Caco-2 (cell line): ENCODE data around the gene CENPF. TPM values are rescaled to one million over a fixed set of nuclear protein-coding genes. Genes with fewer than 3 reads are reported as not detected.

Source experiments
- BruUV-seq: library from RNA; stranded (reverse); fragments of 400-500 nt; replicated peaks from 2 replicates; lab custom pipeline; 2021; lab: Mats Ljungman, UMichigan
- CTCF ChIA-PET: fragments of 300-600 bp; sonication (Branson Sonifier 250); formaldehyde crosslinking; loops from one replicate; lab custom pipeline; 2022; ENCODE audit warnings: antibody characterized with exemption; lab: Charles Lee
- POLR2A ChIA-PET: fragments of 300-600 bp; sonication (Branson Sonifier 250); formaldehyde crosslinking; loops from one replicate; lab custom pipeline; 2022; ENCODE audit warnings: antibody characterized with exemption; lab: Charles Lee
- DNase-seq, 2 experiments: peaks; one replicate each; pipeline versions ENCODE4 v3.0.0 to v3.0.0-alpha.2; 2020 to 2022
- H3K27me3 ChIP-seq: replicated peaks from 2 replicates; pipeline ENCODE4 v1.6.0; 2011; ENCODE audit warnings: low read length; ENCODE audit not compliant: control insufficient read depth, insufficient read depth
- H3K36me3 ChIP-seq: 2 replicates; pipeline ENCODE4 v1.5.1; 2011; ENCODE audit warnings: low read length; ENCODE audit not compliant: control insufficient read depth, insufficient read depth
- H3K4me1 ChIP-seq: fragments of 250-450 bp; sonication (Bioruptor Pico); 2 replicates; pipeline ENCODE4 v1.5.1; 2020; ENCODE audit warnings: mild to moderate bottlenecking
- H3K4me3 ChIP-seq: 2 replicates; pipeline ENCODE4 v1.5.1; 2011; ENCODE audit warnings: low read depth, mild to moderate bottlenecking, control low read depth, low read length
- H3K9me3 ChIP-seq: fragments of 250-450 bp; sonication (Bioruptor Pico); 2 replicates; pipeline ENCODE4 v1.5.1; 2020; ENCODE audit warnings: mild to moderate bottlenecking, moderate library complexity
- H3K27ac Mint-ChIP-seq: one replicate; pipeline ENCODE4 v1.8.0; 2022; ENCODE audit warnings: mixed read lengths; ENCODE audit not compliant: unreplicated experiment
- H3K27me3 Mint-ChIP-seq: one replicate; pipeline ENCODE4 v1.8.0; 2022; ENCODE audit warnings: mixed read lengths; ENCODE audit not compliant: insufficient read depth, unreplicated experiment
- H3K36me3 Mint-ChIP-seq: one replicate; pipeline ENCODE4 v1.8.0; 2022; ENCODE audit warnings: mild to moderate bottlenecking, mixed read lengths; ENCODE audit not compliant: insufficient read depth, unreplicated experiment
- H3K4me1 Mint-ChIP-seq: one replicate; pipeline ENCODE4 v1.8.0; 2022; ENCODE audit warnings: low read depth, mixed read lengths; ENCODE audit not compliant: unreplicated experiment
- H3K4me3 Mint-ChIP-seq: one replicate; pipeline ENCODE4 v1.8.0; 2022; ENCODE audit warnings: mild to moderate bottlenecking, moderate library complexity, mixed read lengths; ENCODE audit not compliant: unreplicated experiment
- H3K9me3 Mint-ChIP-seq: one replicate; pipeline ENCODE4 v1.8.0; 2022; ENCODE audit warnings: mixed read lengths; ENCODE audit not compliant: unreplicated experiment
- CTCF ChIP-seq, 2 experiments: fragments of 200-600 bp in 1 of 2; IDR thresholded peaks; 1 replicate in 1 of 2; 2 replicates in 1 of 2; pipeline versions ENCODE4 v1.5.1 to v1.8.0; 2011 to 2022; ENCODE audit warnings: antibody characterized with exemption in 1 of 2, control low read depth in 1 of 2, inconsistent platforms in 1 of 2, low read depth in 1 of 2, low read length in 1 of 2, mild to moderate bottlenecking in 1 of 2, moderate library complexity in 1 of 2; ENCODE audit not compliant: insufficient read depth in 1 of 2, severe bottlenecking in 1 of 2, unreplicated experiment in 1 of 2
- intact Hi-C: fragments of 100-400 bp; cut with micrococcal nuclease; formaldehyde crosslinking; loops from one replicate; pipeline ENCODE4 v1.10.0; 2022; ENCODE audit not compliant: unreplicated experiment
- total RNA-seq: library from RNA; stranded (reverse); gene quantifications from 2 replicates; pipeline ENCODE4 v1.2.3, GENCODE V29; 2022

The CENPF gene
- total RNA-seq, 1 experiment from 2014 or later: 145 TPM

- ChIA-PET POLR2A (no interaction called here), CTCF (no interaction called here)
- no peak for DNase-seq
These were observed 82.9 kb downstream of the CENPF start for GRCh38 chr1:214685906-214686305.

GRCh38 chr1:214686497-214686896, 83.5 kb downstream of the CENPF start:
- DNase-seq: peak; percentile 59 to 73
- no TSS peak for BruUV-seq
- H3K27ac Mint-ChIP-seq: peak overlapping the region; percentile 30
- peak overlapping the region; percentile 24 for H3K4me3 Mint-ChIP-seq
- ChIA-PET CTCF (no interaction called here), POLR2A (no interaction called here)
- intact Hi-C loops: loop anchor here (1.0 kb wide), 4 partner anchors 8 to 147 kb away; no protein-coding TSS in a partner anchor
- Histone ChIP-seq H3K36me3 (no peaks in the 10 kb centered on the region), H3K4me3 (no peak overlapping the region), H3K4me1 (peaks cover 34% of the 10 kb centered on the region), H3K9me3 (no peaks in the 10 kb centered on the region; the same call in 1 of the 2 replicates), H3K27me3 (no peaks in the 10 kb centered on the region)
- no peak for TF ChIP-seq CTCF (IDR thresholded peaks at IDR 0.05; ENCODE audit: insufficient read depth in 1 of 2, low read depth in 1 of 2, low read length in 1 of 2, severe bottlenecking in 1 of 2, unreplicated experiment in 1 of 2)
- H3K27me3 Mint-ChIP-seq: no peaks in the 10 kb centered on the region
- H3K4me1 Mint-ChIP-seq: peaks cover 32% of the 10 kb centered on the region
- no peaks in the 10 kb centered on the region for H3K36me3 Mint-ChIP-seq
- H3K9me3 Mint-ChIP-seq: peaks cover 10% of the 10 kb centered on the region

More at GRCh38 chr1:214685906-214686305, 82.9 kb downstream of the CENPF start:
- TF ChIP-seq CTCF (IDR thresholded peaks at IDR 0.05; ENCODE audit: insufficient read depth in 1 of 2, low read depth in 1 of 2, low read length in 1 of 2, severe bottlenecking in 1 of 2, unreplicated experiment in 1 of 2): no peak
- no peaks in the 10 kb centered on the region for H3K36me3 ChIP-seq
- Mint-ChIP-seq H3K27ac (peak overlapping the region; percentile 30), H3K36me3 (no peaks in the 10 kb centered on the region), H3K27me3 (no peaks in the 10 kb centered on the region), H3K4me1 (peaks cover 32% of the 10 kb centered on the region), H3K4me3 (no peak overlapping the region), H3K9me3 (peaks cover 11% of the 10 kb centered on the region)
- no peak overlapping the region for H3K4me3 ChIP-seq
- H3K4me1 ChIP-seq: peaks cover 34% of the 10 kb centered on the region
- no TSS peak for BruUV-seq
- intact Hi-C loops: loop anchor here (1.0 kb wide), 4 partner anchors 8 to 147 kb away; no protein-coding TSS in a partner anchor
- no peaks in the 10 kb centered on the region; the same call in 1 of the 2 replicates for H3K9me3 ChIP-seq
- no peaks in the 10 kb centered on the region for H3K27me3 ChIP-seq

- CTCF ChIA-PET: no interaction called here
These were observed 85.9 kb downstream of the CENPF start for GRCh38 chr1:214688891-214689290.

More at GRCh38 chr1:214688891-214689290, 85.9 kb downstream of the CENPF start:
- POLR2A ChIA-PET: no interaction called here
- TF ChIP-seq CTCF (IDR thresholded peaks at IDR 0.05; ENCODE audit: insufficient read depth in 1 of 2, low read depth in 1 of 2, low read length in 1 of 2, severe bottlenecking in 1 of 2, unreplicated experiment in 1 of 2): no peak
- intact Hi-C loops: no loop called here
- no peaks in the 10 kb centered on the region for H3K36me3 ChIP-seq
- H3K27me3 ChIP-seq: no peaks in the 10 kb centered on the region
- H3K4me1 Mint-ChIP-seq: peaks cover 32% of the 10 kb centered on the region
- no peaks in the 10 kb centered on the region for H3K27me3 Mint-ChIP-seq
- H3K27ac Mint-ChIP-seq: no peak overlapping the region
- BruUV-seq: no TSS peak
- no peaks in the 10 kb centered on the region for H3K36me3 Mint-ChIP-seq
- peaks cover 34% of the 10 kb centered on the region for H3K4me1 ChIP-seq
- H3K4me3 Mint-ChIP-seq: no peak overlapping the region
- no peak for DNase-seq
- no peaks in the 10 kb centered on the region for H3K9me3 ChIP-seq
- H3K9me3 Mint-ChIP-seq: peaks cover 19% of the 10 kb centered on the region
- H3K4me3 ChIP-seq: no peak overlapping the region
